HG03565 (cell line): ENCODE measurements around the gene STXBP6.

Source experiments
- ATAC-seq: cut with Tn5 transposase; IDR thresholded peaks from one replicate; pipeline ENCODE4 v1.9.1; 2021; ENCODE audit warnings: mild to moderate bottlenecking, moderate library complexity; ENCODE audit not compliant: unreplicated experiment

The STXBP6 gene

DNA sequence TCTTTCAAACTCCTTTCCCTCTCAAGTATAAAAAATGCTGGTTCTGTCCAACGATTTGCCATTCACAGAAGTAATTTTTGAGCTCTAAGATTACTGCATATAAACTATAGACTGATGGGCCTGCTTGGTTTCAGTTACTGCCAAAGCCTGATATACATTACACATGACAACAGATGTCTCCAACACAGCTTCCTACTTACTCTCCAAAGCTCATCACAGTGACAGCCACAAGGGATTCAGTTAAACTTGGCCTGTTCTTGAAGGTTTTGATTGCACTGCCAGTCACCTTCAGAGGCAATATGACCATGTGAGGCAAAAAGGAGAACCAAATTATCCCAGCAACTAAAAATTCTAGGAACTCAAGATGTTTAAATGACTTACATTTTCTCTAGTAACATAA lies 30.1 kb downstream of the STXBP6 start:
- no peak for ATAC-seq

DNA sequence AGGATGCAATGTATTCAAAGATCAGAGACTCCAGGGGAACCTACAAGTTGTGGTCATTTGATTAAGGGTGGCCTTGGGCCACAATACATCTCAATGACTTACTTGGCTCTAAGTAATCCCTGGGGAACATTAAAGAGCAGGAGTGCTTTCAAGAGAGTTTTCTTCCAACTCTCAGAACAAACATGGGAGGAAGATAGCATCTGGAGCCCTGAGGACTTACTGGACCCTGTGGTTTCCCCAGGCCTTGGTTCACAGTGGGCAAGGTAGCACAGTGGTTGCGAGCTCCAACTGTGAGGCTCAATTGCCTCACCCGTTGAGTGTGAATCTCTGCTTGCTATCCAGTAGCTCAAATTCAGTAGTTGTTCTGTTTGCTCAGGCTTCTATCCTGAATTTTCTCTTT lies 32.4 kb downstream of the STXBP6 start:
- no peak for ATAC-seq

DNA sequence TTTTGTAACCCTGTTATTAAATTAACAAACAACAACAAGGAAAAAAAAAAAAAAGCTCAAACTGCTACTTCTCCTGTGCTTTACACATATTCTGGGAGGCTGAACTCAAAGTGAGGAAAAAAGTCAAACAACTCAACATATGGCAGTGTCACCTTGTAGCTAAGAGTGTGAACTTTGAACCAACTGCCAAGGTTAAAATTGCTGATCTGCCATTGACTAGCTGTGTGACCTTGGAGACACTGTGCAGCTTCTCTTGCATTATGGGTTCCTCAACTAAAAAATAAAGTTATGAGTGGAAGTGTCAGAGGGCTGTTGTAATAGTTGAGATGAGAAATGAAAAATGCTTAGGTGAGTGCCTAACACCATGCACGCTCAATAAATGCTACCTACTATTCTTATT lies 34.2 kb downstream of the STXBP6 start:
- ATAC-seq = no peak

DNA sequence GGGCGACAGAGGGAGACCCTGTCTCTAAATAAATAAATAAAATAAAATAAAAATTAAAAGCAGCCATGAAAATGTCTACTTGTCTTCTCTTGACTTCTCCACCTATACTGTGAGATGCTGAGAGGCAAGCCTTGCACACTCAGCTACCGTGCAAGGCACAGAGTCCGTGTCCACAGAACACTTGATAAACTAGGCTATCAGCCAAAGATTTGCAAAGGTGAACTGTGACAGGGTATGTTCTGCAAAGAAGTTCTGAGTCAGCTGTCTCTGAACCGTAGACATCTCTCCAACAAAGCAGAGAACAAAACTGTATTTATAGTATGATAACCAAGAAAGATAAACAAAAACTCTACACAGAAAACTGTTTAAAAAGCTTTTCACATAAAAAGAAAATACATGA lies 35.5 kb downstream of the STXBP6 start:
- no peak for ATAC-seq

DNA sequence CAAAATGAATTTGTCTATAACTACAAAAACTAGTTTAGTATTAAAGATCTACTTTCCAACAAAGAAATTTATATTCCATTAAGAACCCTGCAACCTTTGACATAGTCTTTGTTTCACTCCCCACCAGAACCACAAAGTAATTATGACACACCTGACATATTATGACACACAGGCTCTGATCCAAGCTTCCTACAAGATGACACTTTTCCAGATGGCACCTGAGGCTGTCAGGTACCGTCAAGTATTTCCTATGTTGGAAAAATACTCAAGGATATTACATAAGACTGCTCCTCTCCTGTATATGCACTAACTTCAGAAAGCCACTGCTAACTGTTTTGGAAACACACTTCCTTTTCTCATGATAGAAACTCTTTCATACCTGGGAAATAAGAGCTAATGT lies 38.9 kb downstream of the STXBP6 start:
- ATAC-seq = no peak

DNA sequence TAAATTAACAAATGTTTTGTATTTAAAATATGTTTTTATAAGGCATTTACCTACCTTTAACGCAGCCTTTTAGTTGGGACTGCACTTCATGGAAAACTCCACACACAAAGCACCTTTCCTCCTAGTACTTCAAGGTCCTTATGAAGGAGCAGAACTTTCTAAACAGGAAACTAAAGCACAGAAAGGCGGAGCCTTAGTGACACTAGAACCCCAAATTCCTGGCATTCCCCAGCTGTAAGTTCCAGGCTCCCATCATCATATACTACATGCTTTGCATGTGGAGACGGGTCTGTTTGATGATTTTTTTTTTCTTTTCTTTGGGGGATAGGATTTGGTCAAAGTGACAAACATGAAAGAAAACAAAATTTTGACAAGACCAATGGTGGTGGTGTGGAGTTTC lies 39.5 kb downstream of the STXBP6 start:
- ATAC-seq = no peak

DNA sequence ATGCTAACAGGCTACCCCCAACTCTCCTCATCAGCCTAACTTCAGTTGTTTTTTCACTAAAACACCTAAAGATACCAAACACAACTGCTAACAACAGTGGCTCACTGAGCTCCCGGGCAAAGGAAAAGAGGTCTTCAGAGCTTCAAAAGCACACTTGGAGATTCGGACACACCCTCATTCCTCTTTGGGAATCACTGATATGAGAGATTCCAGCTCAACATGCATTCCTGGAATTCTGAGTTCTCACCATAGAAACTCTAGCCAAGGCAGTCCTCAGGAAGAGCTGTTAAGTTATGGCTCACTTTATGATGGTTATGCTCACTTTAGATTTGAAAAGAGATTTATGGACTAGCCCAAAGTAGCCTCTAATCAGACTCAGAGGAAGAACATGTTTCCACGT lies 40.1 kb downstream of the STXBP6 start:
- ATAC-seq = no peak

DNA sequence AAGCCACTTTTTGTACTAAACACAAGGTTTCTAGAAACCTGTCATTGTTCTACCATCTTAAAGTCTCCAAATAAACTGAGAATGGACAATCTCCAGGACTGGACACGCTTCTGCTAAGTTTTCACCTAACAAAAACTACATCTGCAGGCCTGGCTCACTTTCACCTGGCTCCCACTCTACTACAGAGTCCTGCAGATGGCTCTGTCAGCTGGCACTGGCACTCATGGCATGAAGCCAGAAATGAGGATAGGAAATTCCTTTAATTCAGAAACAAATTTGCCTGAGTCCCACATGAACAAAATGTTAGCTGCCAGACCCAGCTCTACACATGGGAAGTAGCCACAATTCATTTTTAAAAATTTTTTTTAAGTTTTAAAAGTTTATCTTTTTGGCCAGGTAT lies 42.1 kb downstream of the STXBP6 start:
- no peak for ATAC-seq

DNA sequence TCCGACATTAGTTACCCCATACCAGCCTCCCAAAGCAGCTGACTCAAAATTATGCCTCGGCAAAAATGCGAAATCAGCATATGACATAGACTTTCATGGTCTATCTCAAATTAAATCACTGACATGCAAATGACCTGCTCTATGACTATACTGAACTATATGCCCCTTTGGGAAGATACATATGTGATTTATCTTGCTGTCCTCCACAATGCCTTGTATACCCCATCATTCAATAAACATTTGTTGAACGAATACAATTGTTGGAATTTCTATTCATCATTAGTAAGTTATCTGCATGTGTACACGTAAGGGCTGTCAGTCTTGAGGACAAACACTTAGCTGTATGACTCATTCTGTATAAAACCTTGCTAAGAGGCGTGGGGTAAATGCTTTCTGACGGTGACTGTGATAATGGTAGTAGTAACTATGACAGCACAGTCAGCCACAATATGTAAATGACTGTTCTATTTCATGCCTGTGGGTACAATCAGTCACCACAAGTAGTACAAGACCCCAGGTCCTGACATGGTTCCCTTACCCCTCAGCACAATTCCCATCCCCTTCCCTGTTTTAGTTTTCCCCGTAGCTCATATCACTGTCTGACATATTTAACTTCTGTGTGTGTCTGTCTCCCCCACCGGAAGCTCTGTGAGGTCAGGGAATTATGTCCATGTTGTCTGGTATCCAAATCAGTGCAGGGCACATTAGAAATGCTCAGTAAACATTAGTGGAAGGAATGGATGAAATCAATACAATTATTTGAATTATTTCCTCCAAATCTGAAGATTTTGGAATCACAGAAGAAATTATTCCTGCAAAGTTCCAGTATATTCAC lies 42.8 kb downstream of the STXBP6 start:
- ATAC-seq = no peak

DNA sequence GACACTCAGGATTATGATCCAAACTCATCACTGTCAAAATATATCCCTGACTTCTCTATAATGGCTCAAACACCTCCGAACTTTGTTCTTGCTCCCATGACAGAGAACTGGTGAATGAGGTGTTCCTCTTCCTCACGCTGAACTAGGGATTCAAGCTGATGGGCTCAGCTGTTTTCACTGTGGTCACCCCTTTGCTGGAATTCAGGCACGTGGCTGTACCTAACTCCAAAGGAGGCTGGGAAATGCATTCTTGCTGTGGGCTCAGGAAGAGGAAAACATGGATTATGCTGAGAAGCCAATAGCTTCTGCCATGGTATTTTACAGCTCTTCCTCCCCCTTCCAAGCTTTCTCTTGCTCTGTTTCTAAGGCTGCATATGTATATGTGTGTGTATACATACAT lies 43.9 kb downstream of the STXBP6 start:
- ATAC-seq = no peak

DNA sequence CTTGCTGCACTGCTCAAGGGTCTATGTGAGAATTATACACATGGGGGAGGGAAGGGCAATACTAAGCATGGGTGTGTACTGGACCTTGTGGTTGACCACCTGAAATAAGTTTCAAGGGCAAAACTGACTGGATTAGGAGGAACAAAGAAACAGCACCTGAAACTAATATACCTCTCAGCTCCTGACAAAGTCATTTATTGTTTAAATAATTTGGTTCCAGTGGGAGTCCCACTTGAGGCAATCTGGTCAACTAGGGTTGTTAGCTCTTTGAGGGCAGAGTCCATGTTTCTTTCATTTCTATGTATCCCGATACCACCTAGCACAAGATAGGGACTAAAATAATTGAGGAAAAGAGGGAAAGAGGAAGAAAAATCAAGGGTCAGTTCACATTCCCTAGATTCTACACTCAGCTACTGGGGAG lies 45.5 kb downstream of the STXBP6 start:
- ATAC-seq = no peak

DNA sequence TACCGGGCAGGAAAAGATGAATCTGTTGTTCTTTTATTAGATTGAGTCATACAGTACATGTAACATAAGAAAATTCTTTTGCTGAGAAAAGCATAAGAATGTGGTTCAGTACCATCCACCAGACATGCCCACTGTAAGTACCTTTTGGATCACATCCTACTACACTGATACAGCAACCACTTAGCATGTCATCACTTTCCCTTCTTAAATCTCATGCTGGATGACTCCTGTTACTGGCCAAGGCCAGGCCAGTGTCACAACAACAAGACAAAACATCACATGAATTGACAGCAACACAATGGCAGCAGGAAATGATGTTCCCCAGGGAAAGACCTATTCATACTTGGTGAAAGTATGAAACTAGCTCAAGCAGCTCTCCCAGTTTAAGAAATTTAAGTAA lies 46.4 kb downstream of the STXBP6 start:
- no peak for ATAC-seq

DNA sequence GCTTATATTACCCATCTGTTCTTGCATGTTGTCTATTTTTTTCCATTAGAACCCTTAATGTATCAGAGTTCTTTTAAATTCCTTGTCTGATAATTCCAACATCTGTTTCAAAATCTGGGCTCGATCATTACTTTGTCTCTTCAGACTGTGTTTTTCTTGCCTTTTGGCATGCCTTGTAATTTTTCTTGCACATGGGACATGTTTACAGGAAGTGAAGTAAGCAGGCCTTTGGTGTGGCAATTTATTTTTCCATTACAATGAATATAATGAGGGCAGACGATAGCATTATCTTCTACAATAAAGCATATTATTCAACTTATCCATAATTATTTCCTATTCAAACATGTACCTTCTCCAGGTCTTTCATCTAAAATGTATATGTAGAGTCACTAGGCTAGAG lies 48.3 kb downstream of the STXBP6 start:
- no peak for ATAC-seq

DNA sequence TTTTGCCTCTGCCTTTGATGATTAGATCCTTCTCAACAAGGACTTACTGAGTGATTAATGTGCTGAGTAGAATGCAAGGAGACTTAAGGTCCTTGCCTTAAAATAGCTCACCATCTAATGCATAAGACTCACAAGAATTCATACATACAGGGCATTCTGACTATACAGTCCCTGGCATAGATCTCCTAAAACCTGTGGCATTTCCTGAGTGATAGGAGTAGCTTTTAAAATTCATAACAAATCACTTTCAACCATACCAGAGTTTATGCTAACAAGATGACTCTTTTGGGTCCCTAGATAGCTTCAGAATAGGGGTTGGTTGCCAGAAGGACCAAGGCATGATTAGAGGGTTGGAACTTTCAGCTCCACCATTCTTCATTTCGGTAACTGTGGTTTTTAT lies 48.8 kb downstream of the STXBP6 start:
- no peak for ATAC-seq

DNA sequence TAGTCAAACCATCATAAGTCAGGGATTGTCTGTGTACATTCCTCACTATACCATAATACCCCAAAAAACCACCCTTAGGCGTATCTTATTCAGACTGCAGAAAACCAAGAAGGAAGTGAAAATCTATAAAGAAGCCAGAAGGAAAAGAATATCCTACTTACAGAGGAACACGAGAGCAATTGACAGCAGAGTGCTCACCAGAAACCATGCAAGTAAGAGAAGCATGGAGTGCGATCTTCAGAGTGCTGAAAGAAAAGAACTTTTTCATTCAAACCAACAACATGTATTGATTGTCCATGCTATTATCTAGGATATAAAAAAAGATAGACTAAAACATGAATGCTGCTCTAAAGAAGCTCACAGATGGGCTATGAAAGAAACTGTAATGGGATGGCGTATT lies 50.8 kb downstream of the STXBP6 start:
- no peak for ATAC-seq

DNA sequence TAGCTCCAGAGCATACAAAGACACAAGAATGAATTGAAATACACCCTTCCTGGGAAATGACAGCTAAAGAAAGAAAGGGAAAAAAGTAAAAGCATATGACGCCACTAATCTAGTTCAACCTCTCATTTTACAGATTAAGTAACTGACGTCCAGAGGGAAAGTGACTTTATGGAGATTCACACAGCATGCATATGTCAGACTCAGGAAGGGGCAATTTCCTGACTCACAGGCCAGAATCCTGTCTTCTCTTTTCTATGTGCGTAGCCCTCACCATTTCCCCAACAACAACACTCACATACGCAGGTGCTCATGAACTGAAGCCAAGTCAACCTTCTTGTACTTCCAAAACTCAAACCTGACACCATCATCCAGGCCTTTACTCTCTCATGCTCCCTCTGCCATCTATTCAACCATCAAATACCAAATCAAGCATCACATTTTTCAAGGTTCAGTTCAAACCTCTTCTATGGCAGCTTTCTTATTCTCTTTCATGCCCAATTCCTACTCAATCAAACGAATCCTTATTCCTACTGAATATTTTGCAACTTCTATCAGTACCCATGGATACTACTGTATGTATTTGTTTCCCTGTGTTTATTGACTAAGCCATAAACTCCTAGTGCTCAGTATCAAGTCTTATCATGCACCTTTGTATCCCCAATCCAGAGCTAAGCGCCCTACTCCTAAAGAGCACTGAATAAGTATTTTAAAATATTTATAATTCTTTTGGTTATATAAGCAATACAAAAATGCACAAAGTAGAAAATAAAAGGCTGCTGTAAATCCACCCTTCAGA lies 52.8 kb downstream of the STXBP6 start:
- no peak for ATAC-seq

DNA sequence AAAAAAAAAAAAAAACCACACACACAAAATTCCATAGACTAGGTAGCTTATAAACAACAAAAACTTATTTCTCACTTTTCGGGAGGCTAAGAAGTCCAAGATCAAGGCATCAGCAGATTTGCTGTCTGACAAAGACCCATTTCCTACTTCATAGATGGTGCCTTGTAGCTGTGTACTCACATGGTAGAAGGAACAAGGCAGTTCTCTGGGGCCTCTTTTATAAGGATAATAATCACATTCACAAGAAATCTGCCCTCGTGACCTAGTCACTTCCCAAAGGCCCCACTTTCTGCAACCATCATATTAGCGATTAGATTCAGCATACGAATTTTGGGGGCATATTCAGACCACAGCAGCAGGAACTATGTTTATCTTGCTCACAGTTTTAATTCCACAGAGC lies 54.9 kb downstream of the STXBP6 start:
- ATAC-seq = no peak

DNA sequence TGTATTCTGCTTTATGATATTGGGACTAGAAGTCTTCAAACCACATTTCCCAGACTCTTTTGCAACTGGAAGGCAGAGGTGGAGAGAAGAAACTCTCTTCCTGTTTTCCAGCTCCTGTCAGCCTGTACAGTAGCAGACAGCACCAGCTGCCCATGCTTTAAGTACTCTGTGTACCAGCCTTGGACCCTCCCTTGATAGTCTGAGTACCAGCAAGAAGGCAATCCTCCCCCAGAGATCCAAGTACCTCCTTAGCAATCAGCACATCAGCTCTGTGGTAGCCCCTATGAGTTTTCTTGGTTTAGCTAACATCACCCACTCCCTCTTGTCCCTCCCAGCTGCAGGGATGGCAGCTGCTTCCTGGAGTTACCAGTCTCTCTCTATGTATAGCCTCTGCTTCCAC lies 56.3 kb downstream of the STXBP6 start:
- ATAC-seq = no peak

DNA sequence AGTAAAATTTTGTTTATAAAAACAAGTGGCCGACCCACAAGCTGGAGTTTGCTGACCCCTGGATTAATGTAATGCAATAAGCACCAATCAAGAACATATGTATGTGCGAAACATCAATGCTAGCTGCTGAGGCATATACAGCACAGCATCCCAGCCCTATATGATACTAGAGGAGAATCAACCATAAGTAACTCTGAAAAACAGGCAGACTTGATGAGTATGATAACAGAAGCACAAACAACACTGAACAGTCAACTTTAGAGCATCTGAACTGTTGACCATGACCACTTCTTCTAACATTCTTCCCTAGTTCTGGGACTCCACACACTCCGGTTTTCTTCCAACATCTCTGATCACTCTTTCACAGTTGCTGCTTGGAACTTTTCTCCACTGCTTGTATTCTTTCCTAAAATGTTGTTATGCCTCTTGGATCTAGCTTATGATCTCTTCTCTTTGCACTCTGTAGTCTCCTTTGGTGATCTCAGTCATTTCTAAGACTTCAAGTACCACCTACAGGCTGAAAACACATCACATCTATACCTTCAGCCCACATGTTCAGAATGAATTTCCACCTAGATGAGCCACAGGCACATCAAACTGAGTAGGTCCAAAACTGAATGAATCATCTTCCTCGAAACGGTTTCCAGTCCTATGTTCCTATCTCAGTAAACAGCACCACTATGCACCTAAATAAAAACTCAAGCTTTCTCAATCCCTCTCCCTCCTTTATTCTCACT lies 57.2 kb downstream of the STXBP6 start:
- no peak for ATAC-seq

DNA sequence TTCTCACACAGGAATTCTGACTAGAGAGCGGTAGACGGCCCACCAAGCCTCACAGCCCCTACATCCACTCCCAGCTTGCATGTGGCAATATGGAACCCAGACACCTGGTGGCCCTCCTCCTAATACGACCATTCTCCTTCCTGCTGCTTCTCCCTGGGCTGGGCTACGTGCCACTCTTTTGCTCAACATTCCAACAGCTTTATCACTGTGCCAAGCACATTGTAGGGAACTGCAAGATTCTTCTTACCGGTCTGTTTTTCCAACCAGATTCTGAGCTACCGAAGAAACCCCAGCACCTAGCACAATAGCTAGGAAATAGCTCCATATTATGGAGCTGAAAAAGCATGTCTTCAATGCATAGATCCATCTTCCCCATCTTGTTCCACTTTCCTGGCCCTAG lies 58.1 kb downstream of the STXBP6 start:
- ATAC-seq = no peak

DNA sequence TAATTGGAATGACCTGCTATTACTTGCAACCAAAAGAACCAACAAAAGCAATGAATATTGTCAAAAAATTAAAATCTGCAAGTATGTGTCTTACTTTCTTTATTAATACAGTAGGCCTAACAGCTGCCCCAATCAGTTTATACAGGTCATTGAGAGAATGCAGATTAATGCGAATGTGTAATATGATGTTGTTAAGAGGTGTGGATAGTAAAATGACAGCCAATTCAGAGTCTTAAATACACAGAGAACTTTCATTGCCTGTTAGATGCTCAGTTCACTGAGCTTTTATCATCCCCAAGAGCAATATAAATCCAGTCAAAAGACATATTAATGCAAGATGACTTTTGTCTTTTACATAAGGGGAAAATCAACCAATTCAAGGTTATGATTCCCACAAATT lies 58.7 kb downstream of the STXBP6 start:
- ATAC-seq = no peak

DNA sequence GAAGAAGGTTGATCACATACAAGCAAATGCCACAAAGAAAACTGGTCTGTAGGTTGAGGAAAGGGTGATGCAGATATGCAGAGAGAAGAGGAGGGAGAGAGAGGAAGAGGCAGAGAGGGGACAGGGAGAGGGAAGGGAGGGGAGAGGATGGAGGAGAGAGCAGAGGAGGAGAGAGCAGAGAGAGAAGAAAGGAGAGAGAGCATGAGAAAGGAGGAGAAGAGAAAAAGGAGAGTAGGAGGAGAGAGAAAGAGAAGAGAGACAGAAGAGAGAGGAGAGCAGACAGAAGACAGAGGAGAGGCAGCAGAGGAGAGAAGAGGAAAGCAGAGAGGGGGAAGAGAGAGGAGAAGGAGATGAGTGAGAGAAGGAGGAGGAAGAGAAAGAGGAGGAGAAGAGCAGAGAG lies 59.2 kb downstream of the STXBP6 start:
- ATAC-seq = no peak
